NCI-H345 (cell line): ENCODE data around the gene TPX2.
"Not testable (repeated sequence)": the region's sequence is repeated elsewhere in the genome, so short reads cannot be mapped to it uniquely, and the experiment has no call there.

ENCODE experiments used
- DNase-seq: peaks from one replicate; lab custom pipeline; 2025; lab: John Stamatoyannopoulos, UW

The TPX2 gene

GRCh38 chr20:31720486-31721407 lies 18.3 kb upstream of the TPX2 start:
- DNase-seq: no peak

DNA sequence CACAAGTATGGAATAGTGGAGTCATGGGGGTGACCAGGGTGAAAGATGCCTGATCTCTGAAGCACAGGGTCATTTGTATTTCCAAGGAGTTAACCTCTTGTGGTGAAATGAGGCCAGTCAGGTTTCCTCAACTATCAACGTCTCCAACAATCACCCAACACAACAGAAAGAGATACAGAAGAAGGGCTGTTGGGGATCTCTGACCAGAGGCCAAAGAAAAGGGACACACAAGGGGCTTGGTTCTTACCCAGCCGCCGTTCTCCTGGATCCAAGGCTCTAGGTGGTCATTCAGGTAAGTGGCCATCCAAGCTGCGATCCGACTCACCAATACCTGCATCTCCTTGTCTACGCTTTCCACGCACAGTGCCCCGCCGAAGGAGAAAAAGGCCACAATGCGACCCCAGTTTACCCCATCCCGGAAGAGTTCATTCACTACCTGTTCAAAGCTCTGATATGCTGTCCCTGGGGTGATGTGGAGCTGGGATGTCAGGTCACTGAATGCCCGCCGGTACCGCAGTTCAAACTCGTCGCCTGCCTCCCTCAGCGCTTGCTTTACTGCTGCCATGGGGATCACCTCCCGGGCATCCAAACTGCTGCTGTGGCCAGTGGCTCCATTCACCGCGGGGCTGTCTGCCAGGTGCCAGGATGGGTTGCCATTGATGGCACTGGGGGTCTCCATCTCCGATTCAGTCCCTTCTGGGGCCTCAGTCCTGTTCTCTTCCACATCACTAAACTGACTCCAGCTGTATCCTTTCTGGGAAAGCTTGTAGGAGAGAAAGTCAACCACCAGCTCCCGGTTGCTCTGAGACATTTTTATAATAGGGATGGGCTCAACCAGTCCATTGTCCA lies 17.5 kb upstream of the TPX2 start:
- DNase-seq: peak; percentile 51

GRCh38 chr20:31722257-31723068 lies 16.6 kb upstream of the TPX2 start, which contains the start of gene BCL2L1:
TSS of gene BCL2L1 (minus strand) at chr20:31722868. CDS start at chr20:31722218, 650 bp downstream.
- DNase-seq: peak; percentile 83

- no peak for DNase-seq
Measured at GRCh38 chr20:31723069-31723318, 16.1 kb upstream of the TPX2 start.

GRCh38 chr20:31723319-31724078 lies 15.6 kb upstream of the TPX2 start:
- peak; percentile 100 for DNase-seq

- DNase-seq: no peak
Measured at GRCh38 chr20:31731321-31731717, 7.8 kb upstream of the TPX2 start.

DNA sequence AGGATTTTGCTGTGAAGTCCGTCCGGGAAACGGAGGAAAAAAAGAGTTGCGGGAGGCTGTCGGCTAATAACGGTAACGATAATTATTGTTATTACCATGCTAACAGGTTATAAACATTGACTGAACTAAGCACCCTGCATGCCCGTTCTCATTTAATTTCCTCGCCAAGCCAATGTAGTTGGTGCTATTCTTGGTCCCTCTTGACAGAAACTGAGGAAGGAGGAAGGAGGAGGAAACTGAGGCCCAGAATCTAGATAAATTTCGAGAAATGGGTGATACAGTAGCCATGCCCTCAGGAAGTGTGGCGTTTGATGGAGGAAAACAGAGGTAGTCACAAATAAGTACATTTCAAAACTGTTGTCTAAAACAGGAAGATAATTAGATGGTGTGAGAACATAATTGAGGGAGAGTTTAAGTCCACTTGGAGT lies 474 bp downstream of the TPX2 start:
- DNase-seq: no peak

DNA sequence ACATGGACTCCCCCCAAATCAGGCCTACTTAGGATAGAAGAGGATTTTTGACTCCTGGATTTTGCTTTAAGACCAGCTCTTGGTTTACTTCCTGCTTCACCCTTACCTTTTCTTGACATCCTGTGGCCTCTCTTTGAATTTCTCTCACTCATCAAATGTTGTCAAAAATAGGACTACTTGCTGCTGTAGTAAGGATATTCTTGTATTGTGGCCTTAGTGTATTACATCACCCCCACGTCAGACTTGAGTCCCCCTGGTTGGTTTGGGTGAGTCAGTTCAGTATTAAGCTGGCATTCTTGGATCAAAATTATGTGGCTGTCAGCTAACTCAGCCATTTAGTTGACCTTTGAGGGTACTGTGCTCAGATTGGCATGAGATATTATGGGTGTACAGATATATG lies 1.1 kb downstream of the TPX2 start:
- DNase-seq: no peak

DNA sequence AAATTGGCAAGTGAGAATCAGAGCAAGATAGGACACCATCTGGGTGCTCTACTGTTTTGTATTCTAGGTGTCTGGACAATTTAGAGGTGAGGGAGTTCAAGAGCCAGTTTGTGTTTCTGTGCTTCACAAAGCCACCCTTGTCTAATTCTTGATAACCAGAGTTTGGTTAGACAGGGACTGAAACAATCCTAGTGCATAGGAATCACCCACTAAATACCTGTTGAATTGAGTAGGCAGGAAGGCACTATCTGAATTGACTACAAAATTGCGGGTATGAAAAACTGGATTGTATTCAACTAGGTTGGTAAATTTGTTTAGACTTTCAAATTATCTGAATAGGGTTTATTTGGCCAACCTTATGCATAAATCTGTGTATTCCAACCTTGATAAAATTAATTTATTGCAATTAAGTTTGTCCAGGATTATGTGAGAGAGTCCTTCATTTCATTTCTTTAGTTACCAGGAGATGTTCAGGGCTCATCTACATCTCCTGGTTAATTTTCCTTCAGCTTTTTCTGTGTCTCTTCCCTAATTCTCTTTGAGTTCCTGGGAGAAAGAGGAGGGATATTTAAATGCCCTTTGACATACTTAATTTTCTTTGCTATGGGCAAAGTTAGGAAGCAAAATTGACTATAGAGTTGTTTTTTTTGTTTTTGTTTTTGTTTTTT lies 1.7 kb downstream of the TPX2 start:
- DNase-seq: no peak

DNA sequence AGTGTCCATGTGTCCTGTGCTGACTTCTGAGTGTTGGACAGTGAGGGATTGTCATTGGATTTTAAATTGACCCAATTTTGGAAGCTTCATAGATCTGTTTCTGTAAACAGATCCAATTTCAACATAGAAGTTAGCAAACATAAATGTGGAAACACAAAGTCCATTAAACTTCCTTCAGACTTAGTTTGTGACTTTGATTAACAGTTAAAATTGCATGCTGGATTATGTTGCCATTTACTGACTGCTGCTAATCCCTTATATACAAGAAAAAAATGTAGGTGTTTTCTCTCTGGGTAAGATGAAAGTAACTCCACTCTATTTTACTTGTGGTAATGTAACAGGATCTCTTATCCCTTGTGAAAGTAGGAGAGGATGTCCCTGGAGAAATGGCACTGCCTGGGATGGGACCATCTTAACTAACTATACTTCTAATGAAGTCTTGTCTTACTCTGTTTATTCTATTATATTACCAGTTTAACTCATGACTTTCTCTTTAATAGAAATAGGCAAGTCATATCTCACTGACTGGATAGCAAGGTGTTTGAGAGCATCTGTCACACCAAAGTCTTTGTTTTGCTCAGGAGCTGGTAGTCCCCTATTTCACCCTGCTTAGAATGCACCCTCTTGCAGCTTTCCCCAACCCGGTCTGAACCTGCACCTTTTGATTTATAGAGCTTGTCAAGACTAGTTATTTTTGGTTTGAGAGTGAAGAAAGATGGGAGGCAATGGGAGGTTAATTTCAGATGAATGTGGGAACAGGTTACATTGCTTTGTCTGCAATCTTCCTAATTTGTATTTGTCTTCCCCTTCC lies 7.2 kb downstream of the TPX2 start:
- no peak for DNase-seq

- not testable (repeated sequence) for DNase-seq
Measured at GRCh38 chr20:31747028-31747427, 7.9 kb downstream of the TPX2 start.

GRCh38 chr20:31747640-31748039 lies 8.6 kb downstream of the TPX2 start:
- DNase-seq: no peak

GRCh38 chr20:31749223-31749622 lies 10.1 kb downstream of the TPX2 start:
- DNase-seq: no peak

DNA sequence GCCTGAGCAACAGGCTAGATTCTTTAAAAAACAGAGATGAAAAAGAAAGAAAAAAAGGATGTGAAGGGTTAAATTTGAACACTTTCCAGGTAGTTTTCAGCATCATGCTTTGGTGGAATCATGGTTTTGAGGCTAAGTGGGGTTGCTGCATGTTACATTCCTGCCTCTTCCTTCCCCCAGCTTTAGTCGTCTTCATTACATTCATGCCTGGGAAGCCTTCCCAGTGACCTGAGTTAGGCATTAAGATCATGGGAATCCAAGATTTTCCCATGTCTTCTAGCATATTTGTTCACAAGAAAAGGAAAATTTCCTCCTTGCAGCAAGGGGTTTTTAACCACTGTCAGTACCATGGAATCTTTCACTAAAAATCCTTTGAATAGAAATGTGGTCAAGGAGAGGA lies 12.0 kb downstream of the TPX2 start:
- no peak for DNase-seq

DNA sequence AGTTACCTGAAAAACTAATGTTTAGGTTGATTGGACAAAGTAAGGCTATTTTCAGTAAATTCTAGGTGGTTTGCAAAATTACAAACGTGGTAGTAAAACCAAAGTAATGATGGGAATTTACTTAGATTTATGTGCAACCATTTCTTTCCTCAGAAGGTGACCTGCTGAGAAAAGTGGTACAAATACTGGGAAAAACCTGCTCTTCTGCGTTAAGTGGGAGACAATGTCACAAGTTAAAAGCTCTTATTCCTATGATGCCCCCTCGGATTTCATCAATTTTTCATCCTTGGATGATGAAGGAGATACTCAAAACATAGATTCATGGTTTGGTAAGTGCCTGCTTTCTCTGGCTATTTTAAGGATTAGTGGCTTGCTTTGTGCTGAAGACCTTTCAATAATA lies 18.2 kb downstream of the TPX2 start:
- no peak for DNase-seq

DNA sequence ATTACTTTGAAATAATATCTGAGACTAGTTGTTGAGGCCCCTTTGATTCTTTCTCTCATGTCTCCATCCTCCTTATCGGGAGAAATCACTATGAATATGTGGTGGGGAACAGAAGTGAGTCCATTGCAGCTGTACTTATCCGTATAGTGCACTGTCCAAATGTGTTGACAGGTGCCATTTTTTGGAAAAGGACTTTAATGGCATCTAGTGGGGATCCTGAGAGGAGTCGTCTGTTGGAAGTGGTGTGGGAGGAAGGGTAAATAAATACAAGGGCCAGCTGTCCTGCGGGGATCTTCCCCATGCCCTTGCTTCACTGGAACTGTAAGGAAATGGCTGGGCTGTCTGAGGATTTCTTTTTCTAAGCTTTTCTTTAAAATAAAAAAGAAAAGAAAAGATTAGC lies 19.4 kb downstream of the TPX2 start:
- DNase-seq: no peak

DNA sequence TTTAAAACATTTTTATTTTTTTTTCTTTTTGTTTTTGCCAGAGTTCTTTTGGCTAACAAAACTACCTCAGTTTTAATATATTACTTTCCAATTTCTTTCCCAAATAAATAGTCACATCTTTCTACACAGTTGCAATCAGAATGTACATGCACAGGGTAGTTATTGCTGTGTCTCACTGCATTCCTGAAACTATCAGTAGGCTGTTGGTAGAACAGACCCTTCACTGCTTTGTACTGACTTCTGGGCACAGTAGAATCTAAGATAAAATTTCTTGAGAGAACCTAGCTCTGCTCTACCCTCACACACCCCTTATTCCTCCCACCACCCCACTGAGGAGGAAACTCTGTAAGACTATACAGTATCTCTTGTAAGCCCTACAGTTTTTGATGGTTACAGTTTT lies 19.9 kb downstream of the TPX2 start:
- no peak for DNase-seq

DNA sequence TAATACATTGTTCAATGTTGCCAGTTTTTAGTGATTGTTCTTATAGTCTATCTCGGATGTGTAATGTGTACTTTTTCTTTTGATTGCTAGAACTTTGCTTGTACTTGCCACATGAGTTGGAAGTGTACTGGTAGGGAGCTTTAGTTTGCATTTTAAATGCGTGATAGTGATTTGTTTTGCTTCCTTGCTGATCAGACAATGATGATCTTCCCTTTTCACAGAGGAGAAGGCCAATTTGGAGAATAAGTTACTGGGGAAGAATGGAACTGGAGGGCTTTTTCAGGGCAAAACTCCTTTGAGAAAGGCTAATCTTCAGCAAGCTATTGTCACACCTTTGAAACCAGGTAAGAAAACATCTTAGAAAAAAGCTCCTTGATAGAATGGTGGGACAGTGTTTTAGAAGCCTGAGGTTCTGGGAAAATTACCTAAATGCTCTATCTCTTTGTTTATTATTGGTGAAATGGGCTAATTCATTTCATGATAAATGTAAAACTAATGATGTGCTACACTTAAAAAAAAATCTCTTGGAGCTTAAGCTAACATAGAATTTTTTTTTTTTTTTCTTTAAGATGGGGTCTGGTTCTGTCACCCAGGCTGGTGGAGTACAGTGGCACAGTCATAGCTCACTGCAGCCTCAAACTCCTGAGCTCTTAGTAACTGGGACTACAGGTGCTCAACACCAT lies 20.9 kb downstream of the TPX2 start:
- no peak for DNase-seq

DNA sequence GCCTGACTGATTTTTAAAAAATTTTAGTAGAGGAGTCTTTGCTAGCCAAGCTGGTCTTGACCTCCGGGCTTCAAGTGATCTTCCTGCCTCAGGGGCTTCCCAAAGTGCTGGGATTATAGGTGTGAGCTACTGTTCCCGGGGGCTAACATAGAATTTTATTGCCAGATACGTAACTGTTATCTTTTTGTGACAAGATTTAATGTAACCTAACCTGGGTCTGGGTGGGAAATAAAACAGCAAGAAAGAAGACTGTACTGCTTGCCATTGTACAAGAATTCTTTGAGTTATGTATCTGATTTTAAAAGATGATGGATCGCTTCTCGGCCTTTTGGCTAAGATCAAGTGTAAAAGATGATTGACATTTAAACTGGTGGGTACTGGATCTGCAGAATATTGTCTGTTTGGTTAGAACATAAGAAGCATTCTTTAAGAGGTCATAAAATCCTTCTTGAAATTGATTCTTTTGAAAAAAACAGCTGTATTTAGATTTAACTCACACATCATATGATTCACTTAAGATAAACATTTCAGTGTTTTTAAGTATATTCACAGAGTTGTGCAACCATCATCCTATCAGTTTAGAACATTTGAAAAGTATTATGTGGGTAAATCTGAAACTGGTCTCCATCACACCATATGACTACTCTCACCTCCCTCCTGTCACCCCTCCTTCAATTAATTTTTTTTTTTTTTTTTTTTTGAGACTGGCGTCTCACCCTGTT lies 21.6 kb downstream of the TPX2 start:
- no peak for DNase-seq
